NCI-H446 treated with DMSO at 0.1 percent for 48 hours (cell line): ENCODE results near the gene SRRT.

ENCODE experiments used
- DNase-seq: peaks from one replicate; lab custom pipeline; 2025; lab: John Stamatoyannopoulos, UW

SRRT gene

DNA sequence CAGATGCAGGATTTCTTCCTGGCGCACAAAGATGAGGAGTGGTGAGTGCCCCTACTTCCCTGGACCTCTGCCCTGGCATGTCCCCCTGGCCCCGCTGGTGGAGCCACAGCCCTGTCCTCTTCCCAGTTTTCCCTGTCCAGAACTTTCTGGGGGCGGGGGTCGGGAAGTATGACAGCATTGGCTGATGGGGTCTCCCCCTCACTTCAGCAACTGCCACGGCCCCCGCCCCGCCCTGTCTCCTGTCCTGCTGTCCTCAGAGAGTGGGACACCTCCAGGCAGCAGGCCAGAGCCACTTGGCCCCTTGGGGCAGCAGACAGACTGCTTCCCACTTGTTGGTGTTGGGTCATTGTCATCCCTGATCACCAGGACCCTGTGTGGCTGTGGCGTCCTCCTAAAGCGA, 7.3 kb downstream of the SRRT start:
- DNase-seq: no peak

DNA sequence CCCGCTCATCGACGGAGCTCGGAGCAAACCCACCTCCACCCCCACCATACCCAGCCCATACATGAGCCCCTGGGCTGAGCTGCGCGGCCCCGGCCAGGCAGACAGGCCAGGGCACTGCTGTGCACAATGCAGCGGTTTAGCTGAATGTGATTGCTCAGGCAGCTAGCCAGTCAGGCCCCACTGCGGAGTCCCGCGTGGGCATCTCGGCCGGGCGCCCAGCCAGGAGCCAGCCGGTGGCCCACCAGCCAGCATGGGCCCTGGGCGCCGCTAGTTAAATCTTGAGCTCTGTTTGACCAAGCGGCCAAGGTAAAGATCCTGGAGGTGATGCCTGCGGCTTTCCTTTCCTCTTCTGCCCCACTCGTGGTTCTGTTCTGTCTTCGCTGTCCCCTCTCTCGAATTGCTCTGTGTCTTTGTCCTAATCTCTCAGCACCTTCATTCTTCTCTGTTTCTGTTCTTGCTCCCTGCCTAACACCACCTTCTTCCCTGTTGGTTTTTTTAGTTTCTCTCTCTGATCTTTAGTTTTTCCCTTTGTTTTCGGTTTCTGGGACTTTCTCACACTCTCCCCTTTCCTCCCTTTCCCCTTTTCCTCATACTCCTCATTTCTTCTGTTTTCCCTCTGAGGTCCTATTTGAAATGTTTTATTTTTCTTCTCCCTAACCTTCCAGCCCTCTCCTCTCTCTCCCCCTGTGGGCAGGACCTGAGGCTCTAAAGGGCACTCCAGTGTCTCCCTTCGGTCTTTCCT, 8.1 kb downstream of the SRRT start:
- DNase-seq: no peak

DNA sequence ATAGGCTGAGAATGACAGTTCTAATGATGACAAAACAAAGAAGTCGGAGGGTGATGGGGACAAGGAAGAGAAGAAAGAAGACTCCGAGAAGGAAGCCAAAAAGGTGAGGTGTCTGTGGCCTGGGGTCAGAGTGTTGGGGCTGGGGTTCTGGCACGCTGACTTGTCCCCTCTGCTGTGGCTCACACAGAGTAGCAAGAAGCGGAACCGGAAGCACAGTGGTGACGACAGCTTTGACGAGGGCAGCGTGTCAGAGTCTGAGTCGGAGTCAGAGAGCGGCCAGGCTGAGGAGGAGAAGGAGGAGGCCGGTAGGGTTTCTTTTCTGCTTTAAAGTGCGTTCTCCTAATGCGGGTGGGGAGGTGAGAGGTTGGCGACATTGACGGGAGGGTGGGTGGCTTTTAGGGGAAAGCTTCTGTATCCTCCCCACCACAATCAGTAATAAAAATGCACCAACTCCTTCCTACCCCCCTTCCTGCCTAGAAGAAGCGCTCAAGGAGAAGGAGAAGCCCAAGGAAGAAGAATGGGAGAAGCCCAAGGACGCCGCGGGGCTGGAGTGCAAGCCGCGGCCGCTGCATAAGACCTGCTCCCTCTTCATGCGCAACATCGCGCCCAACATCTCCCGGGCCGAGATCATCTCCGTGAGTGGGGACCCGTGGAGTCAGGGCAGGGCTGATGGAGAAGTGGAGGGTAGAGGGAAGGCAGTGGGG, 10.0 kb downstream of the SRRT start:
- no peak for DNase-seq

DNA sequence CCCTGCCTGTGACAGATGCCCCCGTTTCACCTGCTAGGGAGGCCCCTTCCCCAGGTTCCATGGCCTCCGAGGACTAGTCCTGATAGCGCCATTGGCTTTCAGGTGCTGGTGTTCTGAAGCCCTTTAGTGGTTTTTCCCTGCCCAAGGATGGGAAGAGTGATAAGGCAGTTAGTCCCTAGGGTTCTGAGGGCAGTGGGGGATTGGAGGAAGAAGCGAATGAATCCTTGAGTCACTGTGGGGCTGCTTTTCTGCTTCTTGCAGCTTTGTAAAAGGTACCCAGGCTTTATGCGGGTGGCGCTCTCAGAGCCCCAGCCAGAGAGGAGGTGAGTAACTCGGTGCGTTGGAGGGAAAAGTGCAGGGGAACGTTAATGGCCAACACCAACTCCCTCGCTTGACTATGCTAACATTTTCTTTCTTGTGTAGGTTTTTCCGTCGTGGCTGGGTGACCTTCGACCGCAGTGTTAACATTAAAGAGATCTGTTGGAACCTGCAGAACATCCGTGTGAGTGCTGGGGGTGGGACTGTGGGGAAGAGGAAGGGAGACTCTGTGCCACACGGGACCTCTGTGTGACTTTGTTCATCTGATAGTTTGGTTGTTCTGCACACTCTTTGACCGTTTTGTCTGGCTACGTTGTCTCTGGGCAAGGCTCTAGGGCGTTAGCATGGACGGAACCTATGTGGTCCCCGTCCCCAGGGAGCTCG, 10.7 kb downstream of the SRRT start:
- no peak for DNase-seq

DNA sequence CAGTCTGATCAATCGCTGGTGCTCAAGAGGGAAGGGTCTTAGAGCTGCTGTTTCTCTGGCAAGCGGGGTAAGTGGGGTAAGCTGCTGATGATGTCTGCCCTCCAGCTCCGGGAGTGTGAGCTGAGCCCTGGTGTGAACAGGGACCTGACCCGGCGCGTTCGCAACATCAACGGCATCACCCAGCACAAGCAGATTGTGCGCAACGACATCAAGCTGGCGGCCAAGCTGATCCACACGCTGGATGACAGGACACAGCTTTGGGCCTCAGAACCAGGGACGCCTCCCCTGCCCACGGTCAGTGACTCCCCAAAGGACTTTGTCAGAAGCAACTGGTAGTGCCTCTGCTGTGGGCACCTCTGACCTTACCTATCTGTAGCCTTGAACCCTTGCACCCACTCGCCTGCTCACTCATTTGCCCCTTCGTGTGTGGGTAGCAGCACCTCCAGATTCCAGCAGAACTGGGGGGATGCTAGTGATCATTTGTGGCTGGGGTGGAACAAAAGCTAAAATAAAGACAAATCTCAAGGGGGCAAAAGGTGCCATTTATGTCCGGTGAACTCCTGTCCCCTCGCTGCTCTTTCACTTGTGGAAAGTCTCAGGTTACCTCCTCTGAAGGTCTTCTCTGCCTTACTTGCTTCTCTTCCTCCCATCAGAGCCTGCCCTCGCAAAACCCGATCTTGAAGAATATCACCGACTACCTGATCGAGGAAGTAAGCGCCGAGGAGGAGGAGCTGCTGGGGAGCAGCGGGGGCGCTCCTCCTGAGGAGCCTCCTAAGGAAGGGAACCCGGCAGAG, 11.4 kb downstream of the SRRT start:
- no peak for DNase-seq

DNA sequence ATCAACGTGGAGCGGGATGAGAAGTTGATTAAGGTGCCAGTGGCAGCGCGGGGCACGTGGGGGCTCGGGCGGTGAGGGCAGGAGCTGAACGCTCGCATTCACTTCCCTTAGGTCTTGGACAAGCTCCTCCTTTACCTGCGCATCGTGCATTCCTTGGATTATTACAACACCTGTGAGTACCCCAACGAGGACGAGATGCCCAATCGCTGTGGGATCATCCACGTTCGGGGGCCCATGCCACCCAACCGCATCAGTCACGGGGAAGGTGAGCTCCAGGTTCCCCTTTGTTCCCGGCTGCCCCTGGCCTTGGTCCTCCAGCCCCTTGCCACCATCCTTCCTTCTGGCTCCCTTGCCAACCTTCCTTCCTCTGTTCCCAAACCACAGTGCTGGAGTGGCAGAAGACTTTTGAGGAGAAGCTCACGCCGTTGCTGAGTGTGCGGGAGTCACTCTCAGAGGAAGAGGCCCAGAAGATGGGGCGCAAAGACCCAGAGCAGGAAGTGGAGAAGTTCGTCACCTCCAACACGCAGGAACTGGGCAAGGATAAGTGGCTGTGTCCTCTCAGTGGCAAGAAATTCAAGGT, 12.1 kb downstream of the SRRT start:
- no peak for DNase-seq

DNA sequence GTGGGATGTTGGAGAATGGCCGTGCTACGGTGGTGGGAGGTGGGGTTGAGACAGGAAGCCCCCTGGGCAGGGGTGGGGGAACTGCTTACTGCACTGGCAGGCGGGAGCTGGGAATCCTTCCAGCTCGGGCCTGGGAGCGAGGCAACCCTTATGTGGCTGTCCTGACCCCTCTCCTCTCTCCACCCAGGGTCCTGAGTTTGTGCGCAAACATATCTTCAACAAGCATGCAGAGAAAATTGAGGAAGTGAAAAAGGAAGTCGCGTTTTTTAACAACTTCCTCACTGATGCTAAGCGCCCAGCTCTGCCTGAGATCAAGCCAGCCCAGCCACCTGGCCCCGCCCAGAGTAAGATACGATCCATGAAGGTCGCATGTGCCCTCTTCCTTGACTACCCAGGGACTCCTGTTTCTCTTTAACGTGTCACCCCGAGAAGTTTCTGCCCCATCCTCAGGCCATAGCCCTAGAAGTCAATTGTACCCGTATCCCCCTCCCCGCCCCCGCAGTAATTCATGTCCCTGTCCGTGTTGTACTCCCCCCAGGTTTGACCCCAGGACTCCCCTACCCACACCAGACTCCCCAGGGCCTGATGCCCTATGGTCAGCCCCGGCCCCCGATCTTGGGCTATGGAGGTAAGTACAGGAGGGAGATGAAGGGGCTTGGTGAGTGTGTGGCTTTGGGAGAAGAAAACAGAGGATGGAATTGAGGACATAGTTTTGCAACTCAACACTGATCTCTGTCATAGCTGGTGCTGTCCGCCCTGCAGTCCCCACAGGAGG, 12.8 kb downstream of the SRRT start:
- DNase-seq: no peak

DNA sequence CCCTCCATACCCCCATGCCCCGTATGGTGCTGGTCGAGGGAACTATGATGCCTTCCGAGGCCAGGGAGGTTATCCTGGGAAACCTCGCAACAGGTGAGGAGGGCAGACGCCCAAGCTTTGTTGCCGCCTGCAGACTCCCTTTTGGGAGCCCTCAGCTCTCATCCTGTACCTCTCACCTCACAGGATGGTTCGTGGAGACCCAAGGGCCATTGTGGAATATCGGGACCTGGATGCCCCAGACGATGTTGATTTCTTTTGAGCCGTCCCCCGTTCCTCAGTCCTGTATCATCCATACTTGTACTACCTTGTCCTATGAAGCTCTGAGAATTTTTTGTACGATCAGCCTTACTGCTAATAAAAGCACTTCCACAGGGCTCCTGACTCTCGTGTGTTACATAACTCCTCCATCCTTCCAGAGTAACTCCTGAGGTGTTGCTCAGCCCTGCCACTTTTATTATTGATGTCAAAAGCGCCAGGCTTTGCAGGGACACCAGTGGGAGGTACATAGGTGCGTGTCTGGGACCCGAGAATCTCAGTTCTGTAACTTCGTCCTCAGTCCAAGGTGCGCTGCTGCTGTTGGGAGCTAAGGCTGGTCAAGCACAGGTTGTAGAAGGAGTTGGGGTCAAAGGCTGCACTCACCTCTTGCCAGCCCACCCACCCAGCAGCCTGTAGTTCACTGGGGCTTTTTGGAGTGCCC, 13.5 kb downstream of the SRRT start:
- DNase-seq: no peak

DNA sequence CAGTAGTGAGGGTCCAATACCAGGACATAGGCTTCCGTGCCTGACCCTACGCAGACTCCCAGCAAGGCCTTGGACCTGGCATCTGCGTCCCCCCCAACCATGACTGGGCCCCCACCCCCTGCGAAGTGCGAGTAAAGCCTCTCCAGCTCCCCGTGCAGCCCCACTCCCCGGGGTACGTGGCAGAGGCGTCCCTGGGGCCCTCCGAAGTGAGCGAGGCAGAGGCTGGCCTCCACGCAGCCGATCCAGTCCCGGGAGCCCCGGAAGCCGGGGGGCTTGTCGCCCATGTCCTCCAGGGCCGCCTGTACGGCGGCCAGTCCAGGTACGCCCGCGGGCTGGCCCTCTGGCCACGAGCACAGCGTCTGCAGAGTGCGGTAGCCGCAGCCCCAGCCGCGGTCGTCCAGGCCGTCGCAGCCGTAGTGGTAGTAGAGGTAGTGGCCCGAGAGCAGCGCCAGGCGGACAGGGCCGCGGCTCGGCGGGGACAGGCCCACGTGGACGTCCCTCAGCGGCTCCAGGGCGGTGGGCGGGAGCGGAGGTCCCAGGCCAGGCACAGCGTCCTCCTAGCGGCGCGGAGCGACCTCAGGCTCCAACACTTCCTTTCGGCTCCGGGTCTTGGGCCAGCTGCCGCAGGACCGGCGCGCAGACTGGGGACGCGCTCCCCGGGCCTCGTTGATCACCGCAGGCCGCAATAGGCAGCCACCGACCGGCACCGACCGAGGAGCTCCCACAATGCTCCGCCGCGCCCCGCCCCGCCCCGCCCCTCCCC, 14.3 kb downstream of the SRRT start, which contains the start of gene UFSP1:
TSS of gene UFSP1 (minus strand) at position 728 of the 763 bp plus-strand sequence. CDS start at position 284, 444 bp downstream.
- DNase-seq: no peak

DNA sequence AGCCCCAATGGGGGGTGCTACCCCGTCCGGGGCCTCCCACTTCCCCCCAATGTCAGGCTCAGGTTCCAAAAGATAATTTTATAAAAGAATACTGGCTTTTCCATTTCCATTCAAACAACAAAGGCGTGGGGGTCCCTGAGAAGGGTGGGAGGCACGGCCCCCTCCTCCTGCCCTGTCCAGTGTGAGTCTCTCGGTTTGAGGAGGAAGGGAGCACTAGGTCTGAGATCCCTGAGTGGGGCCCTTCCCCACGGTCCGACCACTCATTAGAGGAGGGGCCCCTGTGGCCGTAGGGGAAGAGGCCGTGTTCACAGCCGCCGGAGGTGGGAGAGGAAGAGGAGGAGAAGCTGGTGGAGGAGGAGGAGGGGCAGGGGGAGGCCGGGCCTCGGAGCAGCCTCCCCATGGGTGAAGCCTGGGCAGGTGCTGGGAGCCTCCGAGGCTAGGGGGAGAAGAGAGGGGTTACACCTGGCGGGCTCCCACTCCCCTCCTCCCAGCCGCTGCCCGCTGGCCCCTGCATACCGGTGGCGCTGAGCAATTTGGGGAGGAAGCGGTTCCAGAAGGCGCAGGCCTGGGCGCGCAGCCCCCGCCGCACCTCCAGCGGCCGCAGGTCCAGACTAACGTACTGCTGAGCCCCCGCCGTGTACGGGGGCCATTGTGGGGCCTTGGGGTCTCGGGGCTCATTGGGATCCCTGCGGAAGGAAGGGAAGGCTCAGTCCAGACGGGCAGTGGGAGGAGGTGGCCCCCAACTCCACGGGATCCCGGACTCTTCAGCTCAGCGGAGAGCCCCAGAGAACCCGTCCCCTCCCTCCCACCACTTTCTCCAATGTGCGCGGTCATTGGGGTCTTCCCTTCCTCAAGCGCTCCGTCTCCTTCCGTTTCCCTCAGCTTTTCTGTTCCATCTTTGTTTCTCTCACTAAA, 16.0 kb downstream of the SRRT start:
- no peak for DNase-seq

DNA sequence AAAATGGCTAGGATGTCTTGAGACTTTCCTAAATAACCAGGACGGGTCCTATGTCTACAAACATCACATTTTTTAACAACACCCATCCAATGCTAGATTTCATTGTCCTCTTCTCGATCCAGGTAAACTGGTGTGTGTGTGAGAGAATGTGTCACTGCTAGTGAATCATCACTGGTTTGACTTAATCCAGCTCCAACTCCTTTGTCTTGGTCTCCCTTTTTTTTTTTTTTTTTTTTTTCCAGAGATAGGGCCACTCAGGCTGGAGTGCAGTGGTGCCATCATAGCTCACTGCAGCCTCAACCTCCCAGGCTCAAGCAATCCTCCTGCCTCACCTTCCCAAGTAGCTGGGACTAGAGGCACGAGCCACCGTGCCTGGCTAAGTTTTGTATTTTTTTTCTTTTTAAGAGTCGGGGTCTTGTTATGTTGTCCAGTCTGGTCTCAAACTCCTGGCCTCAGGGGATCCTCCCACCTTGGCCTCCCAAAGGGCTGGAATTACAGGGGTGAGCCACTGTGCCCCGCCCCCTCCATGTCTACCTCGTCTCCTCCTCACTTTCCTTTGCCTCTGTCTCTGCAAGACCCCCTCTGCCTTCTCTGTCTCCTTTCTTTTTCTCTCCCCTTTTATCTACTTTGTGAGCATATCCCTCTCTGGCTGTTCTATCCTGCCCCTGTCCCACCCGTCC, 16.8 kb downstream of the SRRT start:
- DNase-seq: no peak

DNA sequence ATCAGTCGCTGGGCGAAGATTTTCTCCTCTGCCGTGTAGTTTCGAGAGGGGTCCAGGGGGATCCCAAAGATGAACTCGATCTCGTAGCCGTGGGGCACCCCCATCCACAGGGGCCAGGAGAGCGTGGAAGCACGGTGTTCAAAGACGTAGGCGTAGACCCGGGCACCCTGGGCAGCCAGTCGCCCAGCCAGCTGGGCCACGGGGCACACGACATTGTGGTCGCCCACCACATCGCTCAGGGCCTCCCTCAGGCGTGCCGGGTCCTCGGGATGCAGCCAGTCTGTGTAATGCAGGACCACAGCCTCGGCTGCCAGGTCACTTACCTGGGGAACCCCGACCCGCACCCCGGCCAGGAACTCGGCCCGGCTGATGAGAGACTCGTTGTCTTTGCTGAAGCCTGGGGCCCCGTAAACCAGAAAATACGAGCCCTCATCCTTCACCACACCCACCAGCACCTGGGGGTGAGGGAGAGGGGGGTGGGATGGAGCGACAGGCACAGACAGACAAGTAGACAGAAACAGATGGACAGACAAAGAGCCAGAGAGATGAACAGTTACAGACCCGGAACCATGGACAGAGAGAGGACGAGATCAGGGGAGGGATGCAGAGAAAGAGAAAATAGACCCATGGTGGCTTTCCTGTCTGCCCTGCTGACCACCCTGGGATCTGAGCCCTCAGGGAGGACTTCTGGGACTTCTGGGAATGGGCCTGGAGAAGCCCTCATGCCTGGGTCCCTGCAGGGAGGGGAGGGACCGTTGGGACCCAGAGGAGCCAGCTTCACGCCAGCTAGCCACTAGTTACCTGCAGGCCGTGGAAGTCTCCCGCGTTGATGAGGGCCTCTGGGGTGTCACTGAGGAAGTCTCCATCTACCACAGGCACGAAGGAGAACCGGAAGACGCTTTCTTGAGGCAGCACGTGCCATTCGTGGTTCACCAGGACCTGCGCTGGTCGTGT, 17.7 kb downstream of the SRRT start:
- DNase-seq: no peak

DNA sequence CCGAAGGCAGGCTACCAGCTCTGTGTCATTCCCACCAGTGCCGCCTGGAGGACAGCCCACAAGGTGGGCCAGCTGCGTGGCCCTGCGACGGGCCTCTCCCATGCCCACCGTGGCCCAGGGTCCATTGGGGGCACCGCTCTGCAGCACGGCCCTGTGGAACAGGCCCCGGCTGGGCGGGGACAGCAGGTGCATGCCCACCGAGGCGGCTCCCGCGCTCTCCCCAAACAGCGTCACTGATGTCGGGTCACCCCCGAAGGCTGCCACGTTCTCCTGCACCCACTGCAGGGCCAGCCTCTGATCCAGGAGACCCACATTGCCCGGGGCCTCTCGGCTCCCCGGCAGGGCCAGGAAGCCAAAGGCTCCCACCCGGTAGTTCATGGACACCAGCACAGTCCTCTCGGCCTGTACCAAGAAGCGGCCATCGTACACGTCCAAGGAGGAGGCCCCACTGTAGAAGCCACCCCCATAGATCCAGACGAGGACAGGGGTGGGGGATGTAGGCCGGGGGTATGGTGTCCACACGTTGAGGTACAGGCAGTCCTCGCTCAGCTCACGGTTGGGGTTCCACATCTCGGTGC, 18.5 kb downstream of the SRRT start:
- no peak for DNase-seq

DNA sequence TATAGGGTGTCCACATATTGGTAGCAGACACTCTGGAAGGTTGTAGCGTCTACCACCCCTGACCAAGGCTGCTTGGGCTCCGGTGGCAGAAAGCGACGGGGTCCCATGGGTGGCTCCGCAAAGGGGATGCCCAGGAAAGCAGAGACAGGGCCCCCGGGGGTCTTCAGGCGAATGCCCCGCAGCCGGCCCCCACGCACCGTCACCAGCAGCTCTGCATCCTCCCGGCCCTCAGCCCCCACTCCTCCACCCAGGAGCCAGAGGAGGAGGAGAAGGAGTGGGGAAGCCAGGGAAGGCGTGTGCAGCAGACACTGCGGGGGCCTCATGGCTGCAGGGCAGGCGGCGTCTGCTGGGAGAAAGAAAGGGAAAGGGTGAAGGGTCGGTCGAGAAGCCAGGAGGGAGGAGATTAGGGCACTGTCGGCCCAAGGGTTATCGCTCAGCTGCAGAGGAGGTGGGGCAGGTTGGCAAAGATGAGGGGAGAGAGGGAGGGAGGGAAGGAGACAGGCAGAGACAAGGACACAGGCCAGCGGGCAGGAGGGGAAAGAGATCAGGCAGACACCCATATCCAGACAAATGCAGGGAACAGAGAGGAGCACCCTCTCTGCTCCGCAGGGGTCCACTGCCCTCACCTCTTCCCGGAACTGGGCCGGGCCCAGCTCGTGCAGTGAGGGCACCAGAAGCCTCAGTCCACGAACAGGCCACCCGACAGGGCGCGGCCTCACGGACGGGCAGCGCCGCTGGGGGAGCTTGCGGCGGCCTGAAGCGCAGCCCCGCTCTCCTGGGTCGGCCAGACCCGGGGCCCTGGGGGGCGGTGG, 19.2 kb downstream of the SRRT start:
- no peak for DNase-seq

DNA sequence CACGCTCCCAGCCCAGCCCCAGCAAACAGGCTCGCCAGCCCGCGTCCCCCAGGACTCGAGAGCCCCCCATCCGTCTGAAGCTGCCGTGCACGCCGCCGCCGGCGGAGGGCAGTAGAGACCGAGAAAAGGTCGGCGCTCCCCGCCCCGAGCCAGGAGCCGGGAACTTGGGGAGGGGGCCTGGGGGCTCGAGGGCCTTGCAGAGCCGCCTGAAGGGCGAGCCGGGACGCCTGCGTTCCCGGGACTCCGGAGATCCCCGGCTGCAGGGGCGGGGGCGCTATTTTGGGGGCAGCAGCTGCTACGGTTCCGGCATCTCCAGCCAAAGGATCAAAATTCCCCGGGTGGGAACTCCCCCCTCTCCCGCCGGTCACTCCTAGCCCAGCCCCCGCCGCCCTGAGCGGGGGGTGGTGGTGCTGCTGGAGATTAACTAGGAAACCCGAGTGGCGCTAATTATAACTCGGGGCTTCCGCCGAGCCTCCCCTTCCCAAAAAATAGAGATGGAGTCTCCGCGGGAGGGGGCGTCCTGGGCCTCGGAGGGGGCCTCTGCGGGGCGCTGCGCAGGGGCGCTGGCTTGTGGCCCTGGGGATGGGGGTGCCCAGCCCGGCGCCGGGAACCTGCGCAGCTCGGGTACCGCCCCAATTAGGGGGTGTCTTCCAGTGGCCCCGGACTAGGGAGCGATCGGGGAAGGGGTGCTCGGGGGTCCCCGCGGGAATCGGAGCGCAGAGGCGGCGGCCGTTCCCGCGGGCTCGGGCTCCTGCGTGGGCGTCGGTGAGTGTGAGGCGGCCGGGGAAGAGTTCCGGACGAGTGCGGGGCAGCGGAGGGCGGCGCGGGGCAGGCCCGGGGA, 20.2 kb downstream of the SRRT start:
- DNase-seq: no peak
